ENCODE data around the gene MAP3K3. TPM values are rescaled to one million over a fixed set of nuclear protein-coding genes. Genes with fewer than 3 reads are reported as not detected.

MAP3K3 gene
- total and polyA plus RNA-seq, 9 of the 15 experiments (the other 6 are each of a cell fraction or from before 2014, with no cell fraction given): 0.69 to 16.5 (median 12.1) TPM

DNA sequence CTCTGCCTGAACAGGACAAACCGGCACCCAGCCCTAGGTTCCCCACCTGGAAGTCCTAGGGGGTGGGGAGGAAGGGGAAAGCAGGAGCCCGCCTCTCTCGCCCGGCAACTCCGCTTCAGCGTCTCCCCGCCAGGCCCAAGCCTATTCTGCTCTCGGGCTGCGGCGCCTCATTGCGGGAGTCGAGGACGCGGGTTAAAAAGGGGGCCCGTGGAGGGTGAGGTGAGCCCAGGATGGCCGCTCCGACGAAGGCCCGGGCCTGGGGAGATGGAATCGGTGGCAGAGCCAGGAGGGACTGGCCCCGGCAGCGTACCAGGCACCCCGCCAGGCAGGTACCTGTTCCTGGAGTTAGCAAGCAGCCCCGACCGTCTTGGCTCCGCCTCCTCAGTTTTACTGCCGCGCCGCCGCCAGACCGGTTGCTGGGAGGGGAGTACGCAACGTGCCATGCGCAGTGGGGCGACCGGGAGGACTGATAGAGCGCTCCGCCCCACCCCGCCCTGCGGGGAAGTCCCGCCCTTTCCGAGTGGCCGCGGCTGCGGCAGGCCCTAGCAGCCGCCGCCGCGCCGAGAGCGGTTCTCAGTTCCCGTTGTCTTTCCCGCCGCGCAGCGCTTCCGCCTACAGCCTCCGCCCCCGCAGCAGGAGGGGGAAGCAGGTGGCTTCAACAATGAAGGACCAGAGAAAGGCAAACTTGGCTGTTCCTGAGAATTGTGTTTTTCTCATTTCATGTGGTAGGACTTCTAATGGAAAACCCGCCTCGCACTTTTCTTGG, 119.4 kb downstream of the MAP3K3 start, which contains the start of gene STRADA (continued):
- TF ChIP-seq, protein P1, sequence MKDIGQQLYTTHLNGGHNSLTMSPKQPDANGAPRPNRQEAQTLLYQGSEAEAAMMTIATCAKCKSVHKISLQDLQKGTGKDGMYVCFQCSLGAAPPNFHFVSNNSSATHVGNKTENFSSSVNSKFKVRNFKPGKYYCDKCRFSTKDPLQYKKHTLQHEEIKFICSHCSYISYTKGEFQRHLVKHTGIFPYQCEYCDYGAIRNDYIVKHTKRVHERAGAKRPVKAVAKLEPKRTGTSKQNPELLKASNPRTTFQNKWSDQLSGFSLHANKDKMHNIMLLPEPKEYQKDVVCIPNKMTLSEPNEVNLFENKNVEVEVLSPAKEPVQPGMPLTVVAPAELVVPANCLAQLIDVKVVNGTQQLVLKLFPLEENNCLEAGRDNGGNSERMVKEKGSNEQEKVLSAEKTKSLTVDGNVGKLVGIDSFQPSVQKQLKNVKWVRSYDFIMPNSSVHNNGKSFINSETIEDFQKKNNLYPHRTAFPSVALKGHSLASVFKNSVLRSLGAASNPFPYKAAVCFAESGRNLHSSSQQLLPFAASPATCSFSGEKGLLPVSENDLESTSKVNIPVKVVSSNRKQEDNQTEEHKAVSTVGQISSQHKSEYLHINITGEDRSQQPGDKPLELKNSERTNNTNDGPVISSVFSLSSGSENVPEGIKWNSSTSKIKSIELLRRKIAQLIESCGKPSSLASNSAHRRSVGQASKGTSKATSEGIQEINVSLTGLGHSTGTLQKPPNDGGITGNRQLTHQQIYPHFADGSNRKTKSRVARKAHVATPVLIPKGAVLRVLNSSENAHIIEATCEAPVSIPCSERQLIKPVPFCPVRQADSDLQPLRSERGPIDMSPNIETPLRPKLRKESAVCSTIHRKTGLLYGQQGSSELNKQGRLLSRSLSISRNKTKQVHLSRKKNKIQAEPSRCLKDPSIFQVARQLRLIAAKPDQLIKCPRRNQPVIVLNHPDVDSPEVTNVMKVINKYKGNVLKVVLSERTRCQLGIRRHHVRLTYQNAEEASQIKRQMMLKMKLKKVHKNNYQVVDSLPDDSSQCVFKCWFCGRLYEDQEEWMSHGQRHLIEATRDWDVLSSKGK (CRISPR knock-in tag; IDR thresholded peaks at IDR 0.05): no peak
- TF ChIP-seq MTA2 (IDR thresholded peaks at IDR 0.05; ENCODE audit: low read depth) (no peak), MEF2A (IDR thresholded peaks at IDR 0.05; ENCODE audit: control insufficient read depth, low read depth, low read length) (peak; percentile 23; the same call in 1 of the 2 replicates), ZKSCAN8 (CRISPR knock-in tag; IDR thresholded peaks at IDR 0.05) (no peak), NFRKB (IDR thresholded peaks at IDR 0.05; ENCODE audit: low read depth) (peak; percentile 58; the same call in 1 of the 2 replicates), ZNF239 (CRISPR knock-in tag; IDR thresholded peaks at IDR 0.05) (no peak), JUND (IDR thresholded peaks at IDR 0.05; ENCODE audit: borderline replicate concordance, low read depth, low read length) (0 out of 2 replicates have a peak, but pooled peaks have one; percentile 51), JUND (tag; IDR thresholded peaks at IDR 0.05; ENCODE audit: borderline replicate concordance, low read depth, low read length) (no peak), ZNF436 (CRISPR knock-in tag; IDR thresholded peaks at IDR 0.05) (no peak), BCL6 (CRISPR knock-in tag; IDR thresholded peaks at IDR 0.05) (no peak)
- TF ChIP-seq, protein P2, sequence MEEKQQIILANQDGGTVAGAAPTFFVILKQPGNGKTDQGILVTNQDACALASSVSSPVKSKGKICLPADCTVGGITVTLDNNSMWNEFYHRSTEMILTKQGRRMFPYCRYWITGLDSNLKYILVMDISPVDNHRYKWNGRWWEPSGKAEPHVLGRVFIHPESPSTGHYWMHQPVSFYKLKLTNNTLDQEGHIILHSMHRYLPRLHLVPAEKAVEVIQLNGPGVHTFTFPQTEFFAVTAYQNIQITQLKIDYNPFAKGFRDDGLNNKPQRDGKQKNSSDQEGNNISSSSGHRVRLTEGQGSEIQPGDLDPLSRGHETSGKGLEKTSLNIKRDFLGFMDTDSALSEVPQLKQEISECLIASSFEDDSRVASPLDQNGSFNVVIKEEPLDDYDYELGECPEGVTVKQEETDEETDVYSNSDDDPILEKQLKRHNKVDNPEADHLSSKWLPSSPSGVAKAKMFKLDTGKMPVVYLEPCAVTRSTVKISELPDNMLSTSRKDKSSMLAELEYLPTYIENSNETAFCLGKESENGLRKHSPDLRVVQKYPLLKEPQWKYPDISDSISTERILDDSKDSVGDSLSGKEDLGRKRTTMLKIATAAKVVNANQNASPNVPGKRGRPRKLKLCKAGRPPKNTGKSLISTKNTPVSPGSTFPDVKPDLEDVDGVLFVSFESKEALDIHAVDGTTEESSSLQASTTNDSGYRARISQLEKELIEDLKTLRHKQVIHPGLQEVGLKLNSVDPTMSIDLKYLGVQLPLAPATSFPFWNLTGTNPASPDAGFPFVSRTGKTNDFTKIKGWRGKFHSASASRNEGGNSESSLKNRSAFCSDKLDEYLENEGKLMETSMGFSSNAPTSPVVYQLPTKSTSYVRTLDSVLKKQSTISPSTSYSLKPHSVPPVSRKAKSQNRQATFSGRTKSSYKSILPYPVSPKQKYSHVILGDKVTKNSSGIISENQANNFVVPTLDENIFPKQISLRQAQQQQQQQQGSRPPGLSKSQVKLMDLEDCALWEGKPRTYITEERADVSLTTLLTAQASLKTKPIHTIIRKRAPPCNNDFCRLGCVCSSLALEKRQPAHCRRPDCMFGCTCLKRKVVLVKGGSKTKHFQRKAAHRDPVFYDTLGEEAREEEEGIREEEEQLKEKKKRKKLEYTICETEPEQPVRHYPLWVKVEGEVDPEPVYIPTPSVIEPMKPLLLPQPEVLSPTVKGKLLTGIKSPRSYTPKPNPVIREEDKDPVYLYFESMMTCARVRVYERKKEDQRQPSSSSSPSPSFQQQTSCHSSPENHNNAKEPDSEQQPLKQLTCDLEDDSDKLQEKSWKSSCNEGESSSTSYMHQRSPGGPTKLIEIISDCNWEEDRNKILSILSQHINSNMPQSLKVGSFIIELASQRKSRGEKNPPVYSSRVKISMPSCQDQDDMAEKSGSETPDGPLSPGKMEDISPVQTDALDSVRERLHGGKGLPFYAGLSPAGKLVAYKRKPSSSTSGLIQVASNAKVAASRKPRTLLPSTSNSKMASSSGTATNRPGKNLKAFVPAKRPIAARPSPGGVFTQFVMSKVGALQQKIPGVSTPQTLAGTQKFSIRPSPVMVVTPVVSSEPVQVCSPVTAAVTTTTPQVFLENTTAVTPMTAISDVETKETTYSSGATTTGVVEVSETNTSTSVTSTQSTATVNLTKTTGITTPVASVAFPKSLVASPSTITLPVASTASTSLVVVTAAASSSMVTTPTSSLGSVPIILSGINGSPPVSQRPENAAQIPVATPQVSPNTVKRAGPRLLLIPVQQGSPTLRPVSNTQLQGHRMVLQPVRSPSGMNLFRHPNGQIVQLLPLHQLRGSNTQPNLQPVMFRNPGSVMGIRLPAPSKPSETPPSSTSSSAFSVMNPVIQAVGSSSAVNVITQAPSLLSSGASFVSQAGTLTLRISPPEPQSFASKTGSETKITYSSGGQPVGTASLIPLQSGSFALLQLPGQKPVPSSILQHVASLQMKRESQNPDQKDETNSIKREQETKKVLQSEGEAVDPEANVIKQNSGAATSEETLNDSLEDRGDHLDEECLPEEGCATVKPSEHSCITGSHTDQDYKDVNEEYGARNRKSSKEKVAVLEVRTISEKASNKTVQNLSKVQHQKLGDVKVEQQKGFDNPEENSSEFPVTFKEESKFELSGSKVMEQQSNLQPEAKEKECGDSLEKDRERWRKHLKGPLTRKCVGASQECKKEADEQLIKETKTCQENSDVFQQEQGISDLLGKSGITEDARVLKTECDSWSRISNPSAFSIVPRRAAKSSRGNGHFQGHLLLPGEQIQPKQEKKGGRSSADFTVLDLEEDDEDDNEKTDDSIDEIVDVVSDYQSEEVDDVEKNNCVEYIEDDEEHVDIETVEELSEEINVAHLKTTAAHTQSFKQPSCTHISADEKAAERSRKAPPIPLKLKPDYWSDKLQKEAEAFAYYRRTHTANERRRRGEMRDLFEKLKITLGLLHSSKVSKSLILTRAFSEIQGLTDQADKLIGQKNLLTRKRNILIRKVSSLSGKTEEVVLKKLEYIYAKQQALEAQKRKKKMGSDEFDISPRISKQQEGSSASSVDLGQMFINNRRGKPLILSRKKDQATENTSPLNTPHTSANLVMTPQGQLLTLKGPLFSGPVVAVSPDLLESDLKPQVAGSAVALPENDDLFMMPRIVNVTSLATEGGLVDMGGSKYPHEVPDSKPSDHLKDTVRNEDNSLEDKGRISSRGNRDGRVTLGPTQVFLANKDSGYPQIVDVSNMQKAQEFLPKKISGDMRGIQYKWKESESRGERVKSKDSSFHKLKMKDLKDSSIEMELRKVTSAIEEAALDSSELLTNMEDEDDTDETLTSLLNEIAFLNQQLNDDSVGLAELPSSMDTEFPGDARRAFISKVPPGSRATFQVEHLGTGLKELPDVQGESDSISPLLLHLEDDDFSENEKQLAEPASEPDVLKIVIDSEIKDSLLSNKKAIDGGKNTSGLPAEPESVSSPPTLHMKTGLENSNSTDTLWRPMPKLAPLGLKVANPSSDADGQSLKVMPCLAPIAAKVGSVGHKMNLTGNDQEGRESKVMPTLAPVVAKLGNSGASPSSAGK (IDR thresholded peaks at IDR 0.05): peak; percentile 91
- TF ChIP-seq, protein P3, sequence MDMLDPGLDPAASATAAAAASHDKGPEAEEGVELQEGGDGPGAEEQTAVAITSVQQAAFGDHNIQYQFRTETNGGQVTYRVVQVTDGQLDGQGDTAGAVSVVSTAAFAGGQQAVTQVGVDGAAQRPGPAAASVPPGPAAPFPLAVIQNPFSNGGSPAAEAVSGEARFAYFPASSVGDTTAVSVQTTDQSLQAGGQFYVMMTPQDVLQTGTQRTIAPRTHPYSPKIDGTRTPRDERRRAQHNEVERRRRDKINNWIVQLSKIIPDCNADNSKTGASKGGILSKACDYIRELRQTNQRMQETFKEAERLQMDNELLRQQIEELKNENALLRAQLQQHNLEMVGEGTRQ (CRISPR knock-in tag; IDR thresholded peaks at IDR 0.05): no peak
